Tibial nerve (tissue), 4 donors: ENCODE results near the gene PPP2R3A.

Experiments used
- CTCF ChIP-seq, 5 experiments: fragments of 200-600 bp in 3 of 5; fragments of 450-650 bp in 2 of 5; sonication (generic) in 3 of 5; IDR thresholded peaks; one replicate each; pipeline ENCODE4 v1.5.1; 2016 to 2019; ENCODE audit warnings: antibody characterized with exemption in 5 of 5, mild to moderate bottlenecking in 3 of 5, moderate library complexity in 2 of 5
- EP300 ChIP-seq, 2 donors: sonication (generic); formaldehyde crosslinking; IDR thresholded peaks; one replicate each; pipeline ENCODE4 v1.6.1; 2017; ENCODE audit warnings: antibody characterized with exemption in 2 of 2, mild to moderate bottlenecking in 1 of 2
- POLR2A ChIP-seq, 2 donors: fragments of 450-650 bp; IDR thresholded peaks; one replicate each; pipeline ENCODE4 v1.6.1; 2017; ENCODE audit warnings: antibody characterized with exemption in 2 of 2, mild to moderate bottlenecking in 2 of 2, moderate library complexity in 2 of 2

GRCh38 chr3:135917076-135917475 is 48.5 kb upstream of the PPP2R3A start:
- no peak for TF ChIP-seq CTCF (IDR thresholded peaks at IDR 0.05)
- TF ChIP-seq POLR2A (IDR thresholded peaks at IDR 0.05): no peak
- TF ChIP-seq EP300 (IDR thresholded peaks at IDR 0.05): no peak
